ENCODE results near the gene D2HGDH. TPM values are rescaled to one million over a fixed set of nuclear protein-coding genes. Genes with fewer than 3 reads are reported as not detected.

D2HGDH gene
- total and polyA plus RNA-seq, 2 of the 13 experiments (the other 11 are each of a cell fraction or from before 2014, with no cell fraction given) = 19.2 to 20.3 TPM

- TF ChIP-seq ZNF547 (CRISPR knock-in tag; IDR thresholded peaks at IDR 0.05) (no peak), KLF15 (CRISPR knock-in tag; IDR thresholded peaks at IDR 0.05; ENCODE audit: borderline replicate concordance) (no peak), NR0B2 (CRISPR knock-in tag; IDR thresholded peaks at IDR 0.05) (no peak), ZFP36 (IDR thresholded peaks at IDR 0.05; ENCODE audit: borderline replicate concordance, low read depth, low read length, partially characterized antibody) (no peak), ZNF460 (CRISPR knock-in tag; IDR thresholded peaks at IDR 0.05; ENCODE audit: borderline replicate concordance) (no peak), ZSCAN9 (CRISPR knock-in tag; IDR thresholded peaks at IDR 0.05; ENCODE audit: borderline replicate concordance) (no peak), GABPB1 (CRISPR knock-in tag; IDR thresholded peaks at IDR 0.05) (no peak; the same call in 1 of the 2 replicates), ZFAT (CRISPR knock-in tag; conservative IDR thresholded peaks at IDR 0.05) (no peak), ZNF672 (CRISPR knock-in tag; IDR thresholded peaks at IDR 0.05) (no peak), AFF4 (CRISPR knock-in tag; IDR thresholded peaks at IDR 0.05) (no peak), POGK (CRISPR knock-in tag; conservative IDR thresholded peaks at IDR 0.05) (no peak), PCBP1 (IDR thresholded peaks at IDR 0.05; ENCODE audit: borderline replicate concordance, low read depth, low read length) (no peak), IRF2 (CRISPR knock-in tag; IDR thresholded peaks at IDR 0.05) (no peak), SP140L (CRISPR knock-in tag; IDR thresholded peaks at IDR 0.05; ENCODE audit: borderline replicate concordance) (no peak), ZNF878 (CRISPR knock-in tag; IDR thresholded peaks at IDR 0.05) (no peak), ZNF567 (CRISPR knock-in tag; IDR thresholded peaks at IDR 0.05; ENCODE audit: borderline replicate concordance) (no peak), ZNF558 (CRISPR knock-in tag; IDR thresholded peaks at IDR 0.05; ENCODE audit: borderline replicate concordance) (no peak), XRCC5 (optimal IDR thresholded peaks at IDR 0.05; ENCODE audit: low read length) (no peak), ZFP90 (CRISPR knock-in tag; IDR thresholded peaks at IDR 0.05; ENCODE audit: borderline replicate concordance) (no peak), ZSCAN25 (CRISPR knock-in tag; IDR thresholded peaks at IDR 0.05) (no peak; the same call in 1 of the 2 replicates), SRY (CRISPR knock-in tag; IDR thresholded peaks at IDR 0.05) (0 out of 2 replicates have a peak, but pooled peaks have one; percentile 2), HDAC1 (CRISPR knock-in tag; IDR thresholded peaks at IDR 0.05) (no peak)
- TF ChIP-seq, protein P1, sequence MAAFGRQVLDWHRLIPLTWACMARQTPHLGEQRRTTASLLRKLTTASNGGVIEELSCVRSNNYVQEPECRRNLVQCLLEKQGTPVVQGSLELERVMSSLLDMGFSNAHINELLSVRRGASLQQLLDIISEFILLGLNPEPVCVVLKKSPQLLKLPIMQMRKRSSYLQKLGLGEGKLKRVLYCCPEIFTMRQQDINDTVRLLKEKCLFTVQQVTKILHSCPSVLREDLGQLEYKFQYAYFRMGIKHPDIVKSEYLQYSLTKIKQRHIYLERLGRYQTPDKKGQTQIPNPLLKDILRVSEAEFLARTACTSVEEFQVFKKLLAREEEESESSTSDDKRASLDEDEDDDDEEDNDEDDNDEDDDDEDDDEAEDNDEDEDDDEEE (CRISPR knock-in tag; IDR thresholded peaks at IDR 0.05) = no peak
Observed at GRCh38 chr2:241809383-241810306, 75.2 kb downstream of the D2HGDH start (continued).

Data from HepG2 (cell line).